ENCODE results near the gene USP11. TPM values are rescaled to one million over a fixed set of nuclear protein-coding genes. Genes with fewer than 3 reads are reported as not detected.

The USP11 gene
- total RNA-seq, 1 experiment from 2014 or later, result 153 TPM

- Histone ChIP-seq H4K5ac (ENCODE audit: insufficient read length, low read depth, low read length) (peak overlapping the region; percentile 81), H3K4me1 (ENCODE audit: insufficient read depth, low read length) (0 out of 2 replicates have a peak, but pooled peaks cover 2% of the 10 kb centered on the region), H4K91ac (ENCODE audit: insufficient read length, low read depth, low read length) (no peak overlapping the region), H3K27ac (ENCODE audit: insufficient read length, low read depth, low read length) (peak overlapping the region; percentile 93), H3K9me3 (ENCODE audit: control insufficient read depth, low read depth, low read length) (no peaks in the 10 kb centered on the region), H4K8ac (replicated peaks; ENCODE audit: insufficient read length, low read depth, low read length) (no peak overlapping the region), H3K18ac (ENCODE audit: insufficient read length, low read depth, low read length) (peak overlapping the region; percentile 99), H2BK5ac (ENCODE audit: insufficient read length, low read length) (peak overlapping the region; percentile 98), H3K79me1 (ENCODE audit: insufficient read depth, low read depth, low read length, poor library complexity, severe bottlenecking) (peaks cover 2% of the 10 kb centered on the region), H2BK15ac (ENCODE audit: low read depth, low read length) (no peak overlapping the region), H3T11ph (ENCODE audit: low read length) (peak overlapping the region; percentile 80), H2BK20ac (ENCODE audit: low read depth, low read length, poor library complexity, severe bottlenecking) (no peak overlapping the region), H3K23me2 (ENCODE audit: insufficient read length, low read depth, low read length, poor library complexity, severe bottlenecking) (peaks cover 5% of the 10 kb centered on the region), H3K56ac (ENCODE audit: insufficient read length, low read depth, low read length) (peak overlapping the region; percentile 69), H3K79me2 (ENCODE audit: insufficient read depth, low read length) (peaks cover 15% of the 10 kb centered on the region; the same call in 1 of the 2 replicates), H2BK120ac (ENCODE audit: low read depth, low read length, poor library complexity, severe bottlenecking) (peak overlapping the region; percentile 99), H3K23ac (ENCODE audit: insufficient read length, low read depth, low read length) (no peak overlapping the region), H3K14ac (ENCODE audit: insufficient read depth, low read length) (peak overlapping the region; percentile 99; the same call in 1 of the 2 replicates), H3K9ac (ENCODE audit: extremely low read depth, insufficient read length, low read length) (peak overlapping the region; percentile 96), H3K4me2 (ENCODE audit: insufficient read depth, insufficient read length, low read length) (peak overlapping the region; percentile 52), H3K4ac (ENCODE audit: low read depth, low read length) (peak overlapping the region; percentile 62; the same call in 1 of the 2 replicates), H2AFZ (ENCODE audit: low read length) (no peak overlapping the region), H2BK12ac (ENCODE audit: insufficient read length, low read depth, low read length) (no peak overlapping the region), H4K20me1 (ENCODE audit: control insufficient read depth, insufficient read depth, insufficient read length) (peaks cover 2% of the 10 kb centered on the region), H2AK5ac (ENCODE audit: insufficient read length, low read length) (peak overlapping the region; percentile 83), H3K27me3 (ENCODE audit: insufficient read depth, low read length) (no peaks in the 10 kb centered on the region)
- TF ChIP-seq, protein P1, sequence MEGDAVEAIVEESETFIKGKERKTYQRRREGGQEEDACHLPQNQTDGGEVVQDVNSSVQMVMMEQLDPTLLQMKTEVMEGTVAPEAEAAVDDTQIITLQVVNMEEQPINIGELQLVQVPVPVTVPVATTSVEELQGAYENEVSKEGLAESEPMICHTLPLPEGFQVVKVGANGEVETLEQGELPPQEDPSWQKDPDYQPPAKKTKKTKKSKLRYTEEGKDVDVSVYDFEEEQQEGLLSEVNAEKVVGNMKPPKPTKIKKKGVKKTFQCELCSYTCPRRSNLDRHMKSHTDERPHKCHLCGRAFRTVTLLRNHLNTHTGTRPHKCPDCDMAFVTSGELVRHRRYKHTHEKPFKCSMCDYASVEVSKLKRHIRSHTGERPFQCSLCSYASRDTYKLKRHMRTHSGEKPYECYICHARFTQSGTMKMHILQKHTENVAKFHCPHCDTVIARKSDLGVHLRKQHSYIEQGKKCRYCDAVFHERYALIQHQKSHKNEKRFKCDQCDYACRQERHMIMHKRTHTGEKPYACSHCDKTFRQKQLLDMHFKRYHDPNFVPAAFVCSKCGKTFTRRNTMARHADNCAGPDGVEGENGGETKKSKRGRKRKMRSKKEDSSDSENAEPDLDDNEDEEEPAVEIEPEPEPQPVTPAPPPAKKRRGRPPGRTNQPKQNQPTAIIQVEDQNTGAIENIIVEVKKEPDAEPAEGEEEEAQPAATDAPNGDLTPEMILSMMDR (conservative IDR thresholded peaks at IDR 0.05), result no peak
- no peaks in the 10 kb centered on the region; a peak in 1 of 5 replicates for H3K9me3 Mint-ChIP-seq
- H3K27me3 Mint-ChIP-seq (ENCODE audit: low read depth), result peaks cover 3% of the 10 kb centered on the region; the same call in 1 of the 2 replicates
- whole genome bisulfite sequencing (ENCODE audit: extremely low coverage, insufficient read length, low lambda C conversion rate), result no CpG with 5 or more reads among the region's 51 CpGs
- peaks cover 5 to 24% of the 10 kb centered on the region in 2 experiments for H3K4me1 Mint-ChIP-seq
- peak; percentile 98 for DNase-seq
- H3K27ac Mint-ChIP-seq, result peak overlapping the region; percentile 100
- H3K36me3 Mint-ChIP-seq (ENCODE audit: insufficient read depth in 1 of 3, low read depth in 3 of 3), result peaks cover 6 to 20% (median 9%) of the 10 kb centered on the region in 3 experiments; a peak in 6 of 7 replicates
- H3K4me3 Mint-ChIP-seq, result peak overlapping the region; percentile 98 to 100
These were observed 714 bp downstream of the USP11 start for GRCh38 chrX:47233333-47234113.
